Ureter (tissue), 1 donor: Measurements from ENCODE around the gene NBAS. TPM values are rescaled to one million over a fixed set of nuclear protein-coding genes. Genes with fewer than 3 reads are reported as not detected.

ENCODE experiments used
- DNase-seq: peaks from one replicate; pipeline ENCODE4 v3.0.0-alpha.2; 2020; ENCODE audit warnings: low spot score
- total RNA-seq: library from RNA; stranded (reverse); gene quantifications from one replicate; pipeline ENCODE4 v1.2.4, GENCODE V29; 2023
- donor health status: DM: yes; HTN: yes; CAD: no.

Gene NBAS
- total RNA-seq, 1 donor from 2014 or later = 55.1 TPM

DNA sequence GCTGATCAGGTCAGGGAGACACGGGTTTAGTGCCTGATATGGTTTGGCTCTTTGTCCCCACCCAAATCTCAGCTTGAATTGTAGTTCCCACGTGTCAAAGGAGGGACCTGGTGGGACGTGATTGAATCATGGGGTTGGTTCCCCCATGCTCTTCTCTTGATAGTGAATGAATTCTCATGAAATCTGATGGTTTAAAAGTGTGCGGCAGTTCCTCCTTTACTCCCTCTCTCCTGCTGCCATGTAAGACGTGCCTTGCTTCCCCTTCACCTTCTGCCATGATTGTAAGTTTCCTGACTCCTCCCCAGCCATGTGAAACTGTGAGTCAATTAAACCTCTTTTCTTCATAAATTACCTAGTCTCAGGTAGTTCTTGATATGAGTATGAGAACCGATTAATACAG is 424.5 kb downstream of the NBAS start:
- DNase-seq = no peak

DNA sequence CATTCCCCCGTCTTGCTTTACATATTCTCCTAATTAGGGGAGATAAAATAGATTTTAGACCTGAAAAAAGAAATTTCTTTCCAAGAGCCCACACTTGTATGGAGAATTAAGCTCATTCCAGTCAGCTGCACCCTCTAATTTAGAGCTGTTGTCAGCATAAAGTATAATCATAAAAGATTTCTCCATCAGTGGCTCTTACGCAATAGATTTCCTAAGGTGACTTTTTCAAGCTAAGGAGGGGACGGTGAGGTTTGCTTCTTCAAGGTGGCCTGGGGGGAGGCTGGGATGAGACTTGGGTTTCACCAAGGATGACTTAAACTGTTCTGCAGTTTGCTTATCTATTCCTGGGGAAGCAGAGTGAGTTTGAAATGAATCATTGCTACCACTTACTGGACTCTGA is 426.2 kb downstream of the NBAS start:
- no peak for DNase-seq

DNA sequence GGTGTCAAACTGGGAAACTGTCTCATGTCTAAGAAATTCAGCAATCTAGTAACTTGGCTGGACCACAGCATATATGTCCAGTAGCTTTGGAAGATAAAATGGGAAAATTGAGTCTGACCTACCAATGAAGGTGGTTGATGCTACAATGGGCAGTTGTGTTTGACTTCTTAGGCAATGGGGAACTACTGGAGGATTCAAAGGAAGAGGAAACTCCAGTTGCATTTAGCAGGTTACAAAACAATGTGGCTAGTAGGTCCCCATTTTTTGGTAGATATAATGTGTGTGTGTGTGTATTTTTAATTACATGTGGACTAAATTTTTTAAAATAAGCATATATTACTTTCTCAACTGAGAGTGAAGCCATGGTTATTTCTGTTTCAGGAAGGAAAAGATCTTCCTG is 427.7 kb downstream of the NBAS start:
- no peak for DNase-seq

DNA sequence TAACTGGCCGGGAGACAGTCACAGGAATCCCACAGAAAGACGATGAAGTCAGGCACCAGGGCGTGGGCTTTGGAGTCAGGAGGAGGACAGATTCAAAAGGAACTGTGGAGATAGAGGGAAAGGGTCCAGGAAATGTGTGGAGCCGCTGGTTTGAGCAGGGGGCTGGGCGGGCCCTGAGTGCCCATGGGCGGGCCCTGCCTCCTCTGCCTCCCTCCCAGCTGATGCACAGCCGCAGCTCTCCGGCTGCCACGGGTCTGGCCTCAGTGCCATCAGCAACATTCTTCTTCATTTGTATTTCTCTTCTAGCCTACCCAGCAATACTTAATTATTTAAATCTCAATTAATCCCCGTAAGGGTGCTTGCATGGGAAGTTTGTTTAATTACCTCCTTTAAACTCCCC is 432.3 kb downstream of the NBAS start:
- DNase-seq = no peak

DNA sequence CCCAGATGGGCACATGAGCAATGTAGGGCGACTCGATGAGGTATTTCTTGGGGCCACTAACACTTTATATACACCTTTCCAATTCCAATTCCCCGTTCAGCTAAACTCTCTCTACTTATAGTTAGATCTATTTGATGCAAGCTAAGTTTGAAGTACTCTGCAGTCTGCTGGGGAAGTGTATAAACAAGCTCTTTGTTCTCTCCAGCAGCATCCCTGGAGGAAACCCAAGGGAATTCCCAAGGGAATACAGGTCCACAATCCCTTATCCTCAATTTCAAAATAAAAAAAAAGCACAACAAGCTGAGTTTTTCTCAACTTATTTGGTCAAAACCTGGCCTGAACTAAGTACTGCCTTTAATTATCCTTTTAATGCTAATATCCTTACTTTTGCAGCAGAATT is 433.3 kb downstream of the NBAS start:
- DNase-seq = no peak

DNA sequence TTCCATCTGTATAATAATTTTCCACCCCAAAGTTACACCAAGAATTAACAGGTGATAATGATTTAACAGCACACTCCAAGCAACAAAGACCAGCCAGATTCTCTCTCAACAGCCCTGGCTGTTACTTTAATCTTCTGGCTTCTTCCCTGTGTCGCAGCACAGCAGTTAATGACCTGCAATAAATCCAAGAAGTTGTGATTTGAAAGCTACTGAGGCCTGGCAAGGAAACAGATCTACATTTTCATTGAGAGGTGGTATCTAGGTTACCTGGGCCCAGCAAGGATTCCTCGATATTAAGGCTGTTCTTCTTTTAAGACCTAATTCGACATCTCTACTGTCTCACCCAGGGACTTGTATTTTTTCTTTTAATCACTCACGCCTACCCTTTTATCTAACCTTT is 433.8 kb downstream of the NBAS start:
- DNase-seq = no peak

DNA sequence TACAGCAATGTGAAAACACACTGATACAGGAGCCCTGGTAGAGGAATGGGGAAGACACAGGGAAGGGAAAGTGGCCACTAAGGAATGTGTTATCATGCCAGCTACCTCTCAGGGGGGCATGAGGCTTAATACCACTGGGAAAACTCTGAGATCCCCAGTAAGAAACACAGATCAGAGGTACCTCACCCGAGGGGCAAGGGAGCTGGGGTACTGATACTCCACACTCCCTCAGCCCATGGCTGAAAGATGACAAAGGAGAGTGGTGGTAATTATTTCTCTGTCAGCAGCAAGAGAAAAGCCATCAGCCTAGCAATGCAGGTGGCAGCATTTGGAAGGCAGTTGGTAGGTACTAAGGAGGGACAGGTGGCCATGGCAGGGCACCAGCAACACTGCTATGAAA is 434.8 kb downstream of the NBAS start:
- DNase-seq = no peak

DNA sequence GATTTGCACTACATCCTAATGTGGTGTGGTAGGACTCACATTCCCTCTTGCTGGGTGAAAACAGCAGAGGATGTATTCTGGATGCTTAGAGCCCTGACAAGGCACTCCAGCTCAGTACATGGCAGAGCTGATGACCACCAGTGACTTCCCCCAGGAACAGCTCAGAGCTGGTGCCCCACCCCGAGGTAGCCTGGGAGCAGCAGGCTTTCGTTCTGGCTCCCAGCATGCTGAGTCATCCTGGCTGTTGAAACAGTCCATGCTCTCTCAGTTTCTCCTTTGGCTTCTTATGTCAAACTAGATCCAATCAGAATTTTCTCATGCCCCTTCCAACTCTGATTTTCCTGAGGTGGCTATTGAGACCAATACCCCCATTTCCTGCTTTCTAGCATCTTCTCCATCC is 438.2 kb downstream of the NBAS start:
- no peak for DNase-seq

DNA sequence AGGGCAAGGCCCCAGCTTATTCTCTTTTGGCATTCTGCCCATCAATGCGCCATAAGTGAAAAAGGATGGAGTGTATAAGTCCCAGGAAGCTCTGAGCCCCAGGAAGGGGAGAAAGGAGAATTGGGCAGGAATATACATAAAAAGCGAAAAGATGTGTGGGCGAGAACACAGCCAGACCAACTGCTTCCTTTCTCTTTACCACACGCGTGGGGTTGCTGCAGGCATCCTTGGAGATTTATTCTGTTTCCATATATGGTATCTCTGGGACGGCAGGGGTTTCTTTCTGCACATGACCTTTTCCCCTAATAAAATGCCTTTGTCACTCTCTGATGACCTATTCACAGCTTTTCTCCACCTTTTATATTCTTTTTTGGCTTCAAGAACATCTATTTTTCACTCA is 440.5 kb downstream of the NBAS start:
- no peak for DNase-seq

DNA sequence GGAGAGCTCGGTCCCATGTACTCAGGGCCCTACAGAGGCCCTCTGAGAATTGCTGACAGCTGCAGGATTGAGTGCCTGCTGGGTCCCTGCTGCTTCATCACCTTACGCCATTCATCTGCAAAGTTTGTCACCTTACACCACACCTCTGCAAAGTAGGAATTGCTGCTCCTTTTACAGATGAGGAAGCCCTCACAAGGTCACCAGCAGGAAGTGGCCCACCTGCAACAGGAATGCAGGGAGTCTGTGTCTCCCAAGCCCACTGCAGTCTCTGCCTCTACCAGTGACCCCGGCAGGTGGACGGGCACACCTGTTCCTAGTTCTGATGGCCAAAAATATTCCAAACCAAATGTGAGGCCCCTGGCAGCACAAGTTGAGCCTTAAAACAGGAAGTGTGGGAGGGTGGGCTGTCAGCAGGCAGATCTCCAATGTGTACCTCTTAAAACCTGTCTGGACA is 441.4 kb downstream of the NBAS start:
- no peak for DNase-seq

DNA sequence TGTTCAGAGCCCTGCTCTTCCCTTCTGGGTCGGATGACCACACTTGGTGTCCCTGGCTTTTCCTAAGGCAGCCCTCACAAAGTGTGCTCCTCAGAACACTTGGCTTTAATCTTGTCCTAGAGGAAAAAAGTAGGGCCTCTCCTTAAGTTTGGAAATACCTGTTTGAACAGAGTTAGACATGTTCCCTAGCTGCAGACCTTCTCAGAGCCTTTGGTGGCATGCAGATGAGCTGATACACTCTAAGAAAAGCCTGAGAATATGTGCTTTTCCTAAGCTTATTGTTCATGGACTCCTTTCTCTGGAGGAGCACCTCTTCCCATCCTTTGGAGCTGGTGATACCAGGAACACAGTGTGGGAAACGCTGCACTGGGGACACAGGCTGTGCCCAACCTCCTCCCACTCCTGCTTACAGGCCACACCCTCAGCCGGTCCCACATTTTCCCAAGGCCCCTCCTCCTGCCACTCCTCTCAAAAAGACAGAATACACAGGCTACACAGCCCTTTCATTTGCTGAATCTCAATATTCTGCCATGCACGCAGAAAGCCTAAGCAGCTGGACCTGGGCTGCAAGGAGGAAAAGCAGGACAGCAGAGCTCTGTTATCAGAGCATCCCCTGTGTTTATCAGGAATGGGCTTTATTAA is 443.6 kb downstream of the NBAS start:
- DNase-seq = no peak

Other genes starting within 250 kb of the NBAS start
- gene DDX1, start 30.5 kb upstream of the NBAS start, total RNA-seq = 98.2 TPM